HUES48 (cell line): ENCODE data around the gene MSLN.

Source experiments
- H3K27ac ChIP-seq: one replicate; pipeline ENCODE4 v1.7.0; 2013; ENCODE audit warnings: low read depth, low read length, inconsistent platforms
- H3K27me3 ChIP-seq: 2 replicates; pipeline ENCODE4 v1.6.1; 2013; ENCODE audit warnings: mild to moderate bottlenecking, low read length; ENCODE audit not compliant: control insufficient read depth, insufficient read depth
- H3K36me3 ChIP-seq: 2 replicates; pipeline ENCODE4 v1.6.1; 2013; ENCODE audit warnings: low read length; ENCODE audit not compliant: control insufficient read depth, insufficient read depth
- H3K4me1 ChIP-seq: 2 replicates; pipeline ENCODE4 v1.6.1; 2013; ENCODE audit warnings: mild to moderate bottlenecking, low read length; ENCODE audit not compliant: control insufficient read depth, insufficient read depth
- H3K4me3 ChIP-seq: 2 replicates; pipeline ENCODE4 v1.5.1; 2013; ENCODE audit warnings: mild to moderate bottlenecking, low read depth, low read length
- H3K9ac ChIP-seq: 2 replicates; pipeline ENCODE4 v1.6.1; 2013; ENCODE audit warnings: mild to moderate bottlenecking, low read depth, low read length, moderate library complexity
- H3K9me3 ChIP-seq: 2 replicates; pipeline ENCODE4 v1.6.1; 2013; ENCODE audit warnings: low read length; ENCODE audit not compliant: control insufficient read depth, insufficient read depth

Gene MSLN

GRCh38 chr16:724188-725040 is 36.1 kb upstream of the MSLN start:
- Histone ChIP-seq H3K4me1 (peaks cover 12% of the 10 kb centered on the region), H3K9ac (no peak overlapping the region), H3K27me3 (no peaks in the 10 kb centered on the region; the same call in 1 of the 2 replicates), H3K27ac (no peak overlapping the region), H3K36me3 (no peaks in the 10 kb centered on the region), H3K4me3 (no peak overlapping the region), H3K9me3 (no peaks in the 10 kb centered on the region)

DNA sequence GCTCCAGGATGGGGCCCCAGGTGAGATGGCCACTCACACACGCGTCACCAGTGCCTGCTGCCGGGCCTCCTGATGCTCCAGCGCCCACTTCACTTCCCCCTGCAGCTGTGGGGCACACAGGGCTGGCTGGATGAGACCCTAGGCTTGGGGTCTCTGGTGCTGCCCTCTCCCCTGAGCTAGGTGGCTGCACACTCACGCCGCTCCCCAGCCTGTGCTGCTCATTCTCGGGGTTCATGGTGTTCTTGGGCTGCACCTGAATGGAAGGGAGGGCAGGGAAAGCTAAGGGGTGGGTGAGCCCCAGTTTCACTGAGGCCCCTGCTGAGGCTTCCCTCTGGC is 35.5 kb upstream of the MSLN start:
- Histone ChIP-seq H3K4me1 (peaks cover 6% of the 10 kb centered on the region), H3K27me3 (no peaks in the 10 kb centered on the region; the same call in 1 of the 2 replicates), H3K27ac (no peak overlapping the region), H3K4me3 (no peak overlapping the region), H3K9me3 (no peaks in the 10 kb centered on the region), H3K9ac (no peak overlapping the region), H3K36me3 (no peaks in the 10 kb centered on the region)

DNA sequence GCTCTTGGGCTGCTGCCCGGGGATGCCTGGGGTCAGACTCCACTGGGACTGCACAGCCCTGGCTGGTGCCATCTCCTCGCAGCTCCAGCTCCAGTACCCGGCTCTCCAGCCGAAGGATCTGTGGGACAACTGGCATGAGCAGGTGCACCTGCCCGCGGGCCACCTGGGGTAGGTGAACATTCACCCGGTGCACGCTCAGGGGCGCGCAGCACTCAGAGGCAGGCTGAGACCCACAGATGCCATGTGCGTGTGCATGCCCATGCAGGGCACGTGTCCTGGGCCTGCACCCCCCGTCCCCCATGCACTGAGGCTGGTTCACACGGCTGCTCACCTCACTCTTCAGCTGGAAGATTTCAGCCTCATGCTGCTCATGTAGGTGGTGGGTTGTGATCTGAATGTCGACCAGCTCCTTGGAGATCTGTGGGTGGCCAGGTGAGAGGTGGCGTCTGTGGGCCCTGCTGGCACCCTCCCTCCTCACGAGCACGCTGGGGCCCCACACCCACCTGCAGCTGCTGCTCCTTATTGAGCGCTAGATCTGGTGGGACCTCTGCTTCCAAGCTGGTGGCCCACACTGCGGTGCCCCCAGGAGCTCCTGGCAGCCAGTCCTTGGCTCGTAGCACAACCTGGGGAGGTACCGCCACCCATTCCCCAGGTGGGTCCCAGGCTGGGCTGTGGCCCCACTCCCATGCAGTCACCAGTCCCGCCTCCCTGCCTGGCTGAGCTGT is 34.9 kb upstream of the MSLN start:
- peak overlapping the region; percentile 66; the same call in 1 of the 2 replicates for H3K4me3 ChIP-seq
- H3K9me3 ChIP-seq, result no peaks in the 10 kb centered on the region
- peaks cover 2% of the 10 kb centered on the region; the same call in 1 of the 2 replicates for H3K36me3 ChIP-seq
- peaks cover 3% of the 10 kb centered on the region; the same call in 1 of the 2 replicates for H3K4me1 ChIP-seq
- no peak overlapping the region for H3K9ac ChIP-seq
- H3K27ac ChIP-seq, result no peak overlapping the region
- H3K27me3 ChIP-seq, result no peaks in the 10 kb centered on the region; the same call in 1 of the 2 replicates

DNA sequence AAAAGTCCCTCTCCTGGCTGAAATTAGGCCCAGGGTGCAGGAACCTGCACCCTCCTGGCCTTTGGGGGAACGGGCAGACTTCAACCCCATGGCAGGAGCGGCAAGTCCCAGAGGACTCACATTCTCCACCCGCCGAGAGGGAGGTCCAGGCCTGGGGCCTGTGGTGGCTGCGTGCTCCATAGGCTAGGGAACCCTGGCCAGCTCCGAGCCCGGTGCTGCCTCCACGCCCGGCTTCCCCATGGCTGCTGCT is 34.4 kb upstream of the MSLN start:
- peak overlapping the region; percentile 66; the same call in 1 of the 2 replicates for H3K4me3 ChIP-seq
- no peak overlapping the region for H3K9ac ChIP-seq
- no peaks in the 10 kb centered on the region for H3K9me3 ChIP-seq
- H3K4me1 ChIP-seq, result peaks cover 3% of the 10 kb centered on the region; the same call in 1 of the 2 replicates
- peaks cover 7% of the 10 kb centered on the region; the same call in 1 of the 2 replicates for H3K36me3 ChIP-seq
- H3K27me3 ChIP-seq, result no peaks in the 10 kb centered on the region; the same call in 1 of the 2 replicates
- peak overlapping the region; percentile 42 for H3K27ac ChIP-seq

- Histone ChIP-seq H3K9me3 (no peaks in the 10 kb centered on the region), H3K9ac (no peak within 1 kb of the TSS; the same call in 1 of the 2 replicates), H3K4me3 (peak within 1 kb of the TSS; percentile 66), H3K4me1 (peaks cover 3% of the 10 kb centered on the region; the same call in 1 of the 2 replicates), H3K36me3 (peaks cover 10% of the 10 kb centered on the region; the same call in 1 of the 2 replicates), H3K27me3 (no peaks in the 10 kb centered on the region; the same call in 1 of the 2 replicates), H3K27ac (peak within 1 kb of the TSS; percentile 42)
Observed at GRCh38 chr16:726438-727290, 33.9 kb upstream of the MSLN start, which contains the start of the genes CCDC78 and HAGHL. TSS of gene CCDC78 (minus strand) at chr16:726443. CDS start at chr16:726367, 76 bp downstream. TSS of gene HAGHL (plus strand) at chr16:727106. CDS start at chr16:727510, 404 bp downstream.

DNA sequence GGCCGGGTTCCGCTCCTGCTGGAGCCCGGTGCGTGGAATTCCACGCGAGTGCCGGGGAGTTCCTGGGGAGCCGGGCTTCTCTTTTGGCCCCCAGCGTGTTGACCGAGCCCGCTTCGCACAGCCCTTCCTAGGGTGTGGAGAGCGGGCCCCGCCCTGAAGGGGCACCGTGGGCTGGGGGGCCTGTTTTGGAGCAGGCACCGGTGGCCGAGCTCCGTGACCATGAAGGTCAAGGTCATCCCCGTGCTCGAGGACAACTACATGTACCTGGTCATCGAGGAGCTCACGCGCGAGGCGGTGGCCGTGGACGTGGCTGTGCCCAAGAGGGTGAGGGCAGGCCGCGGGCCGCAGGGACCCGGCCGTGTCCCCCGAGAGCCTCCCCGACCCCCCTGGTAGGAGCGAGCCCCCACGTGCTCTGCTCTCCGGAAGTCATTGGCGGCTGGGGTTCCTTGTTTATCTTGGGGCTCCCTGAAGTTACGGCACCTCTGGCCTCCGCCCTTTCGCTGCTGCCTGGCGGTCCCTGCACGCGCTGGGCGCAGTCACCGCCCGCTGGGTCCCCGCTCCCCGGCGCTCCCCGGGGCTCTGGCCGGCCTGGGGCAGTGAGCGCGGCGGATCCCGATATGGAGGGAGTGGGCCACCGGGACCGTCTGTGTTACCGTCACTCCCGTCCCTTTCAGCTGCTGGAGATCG is 33.1 kb upstream of the MSLN start:
- Histone ChIP-seq H3K27ac (no peak overlapping the region), H3K4me3 (peak overlapping the region; percentile 66), H3K4me1 (peaks cover 3% of the 10 kb centered on the region; the same call in 1 of the 2 replicates), H3K36me3 (peaks cover 16% of the 10 kb centered on the region; the same call in 1 of the 2 replicates), H3K9me3 (no peaks in the 10 kb centered on the region), H3K27me3 (no peaks in the 10 kb centered on the region; the same call in 1 of the 2 replicates), H3K9ac (no peak overlapping the region; the same call in 1 of the 2 replicates)

DNA sequence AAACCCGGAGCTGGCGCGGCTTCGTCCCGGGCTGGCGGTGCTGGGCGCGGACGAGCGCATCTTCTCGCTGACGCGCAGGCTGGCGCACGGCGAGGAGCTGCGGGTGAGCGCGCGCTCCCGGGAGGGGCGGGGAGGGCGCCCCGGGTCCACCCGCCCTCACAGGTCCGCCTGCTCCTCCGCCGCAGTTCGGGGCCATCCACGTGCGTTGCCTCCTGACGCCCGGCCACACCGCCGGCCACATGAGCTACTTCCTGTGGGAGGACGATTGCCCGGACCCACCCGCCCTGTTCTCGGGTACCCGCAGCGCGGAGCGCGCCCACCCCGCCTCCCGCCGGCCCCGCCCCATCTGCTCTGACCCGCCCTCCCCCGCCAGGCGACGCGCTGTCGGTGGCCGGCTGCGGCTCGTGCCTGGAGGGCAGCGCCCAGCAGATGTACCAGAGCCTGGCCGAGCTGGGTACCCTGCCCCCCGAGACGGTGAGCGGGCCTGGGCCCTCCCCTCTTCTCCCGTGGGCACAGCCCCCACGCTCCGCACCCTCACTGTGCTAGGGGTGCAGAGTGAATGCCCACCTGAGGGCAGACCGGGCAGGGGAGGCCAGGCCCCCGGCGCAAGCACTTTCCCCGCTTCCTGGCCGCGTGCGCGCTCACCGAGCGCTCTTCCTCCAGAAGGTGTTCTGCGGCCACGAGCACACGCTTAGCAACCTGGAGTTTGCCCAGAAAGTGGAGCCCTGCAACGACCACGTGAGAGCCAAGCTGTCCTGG is 32.2 kb upstream of the MSLN start:
- H3K36me3 ChIP-seq, result peaks cover 21% of the 10 kb centered on the region; the same call in 1 of the 2 replicates
- peaks cover 3% of the 10 kb centered on the region; the same call in 1 of the 2 replicates for H3K4me1 ChIP-seq
- H3K27me3 ChIP-seq, result no peaks in the 10 kb centered on the region; the same call in 1 of the 2 replicates
- H3K4me3 ChIP-seq, result peak overlapping the region; percentile 66
- no peaks in the 10 kb centered on the region for H3K9me3 ChIP-seq
- peak overlapping the region; percentile 19; the same call in 1 of the 2 replicates for H3K9ac ChIP-seq
- no peak overlapping the region for H3K27ac ChIP-seq

- Histone ChIP-seq H3K27ac (no peak overlapping the region), H3K9me3 (no peaks in the 10 kb centered on the region), H3K9ac (peak overlapping the region; percentile 19; the same call in 1 of the 2 replicates), H3K4me1 (peaks cover 3% of the 10 kb centered on the region; the same call in 1 of the 2 replicates), H3K4me3 (peak overlapping the region; percentile 66), H3K27me3 (no peaks in the 10 kb centered on the region; the same call in 1 of the 2 replicates), H3K36me3 (peaks cover 23% of the 10 kb centered on the region; the same call in 1 of the 2 replicates)
Observed at GRCh38 chr16:728890-729744, 31.4 kb upstream of the MSLN start.
